HepG2 (cell line): ENCODE data around the gene AUH. TPM values are rescaled to one million over a fixed set of nuclear protein-coding genes. Genes with fewer than 3 reads are reported as not detected.

ENCODE experiments used
- HDAC2 ChIP-seq: sonication (generic); formaldehyde crosslinking; IDR thresholded peaks from 2 replicates; pipeline ENCODE4 v1.4.0; 2020; ENCODE audit warnings: missing genetic modification reagents
- HNF4A ChIP-seq: sonication (generic); formaldehyde crosslinking; IDR thresholded peaks from 2 replicates; pipeline ENCODE4 v1.4.0; 2020; ENCODE audit warnings: missing genetic modification reagents
- NFIC ChIP-seq: IDR thresholded peaks from 2 replicates; pipeline ENCODE4 v1.6.1; 2012; ENCODE audit warnings: mild to moderate bottlenecking, low read length, inconsistent platforms
- POLR2AphosphoS5 ChIP-seq: IDR thresholded peaks from 2 replicates; pipeline ENCODE4 v1.6.1; 2012; ENCODE audit warnings: low read depth, low read length
- RORA ChIP-seq: sonication (generic); formaldehyde crosslinking; IDR thresholded peaks from 2 replicates; pipeline ENCODE4 v1.5.0; 2020; ENCODE audit warnings: mild to moderate bottlenecking, missing genetic modification reagents, moderate library complexity
- SOX6 ChIP-seq, 2 experiments: fragments of 450-650 bp in 1 of 2; sonication (generic) in 1 of 2; formaldehyde crosslinking in 1 of 2; IDR thresholded peaks; 2 replicates each; pipeline versions ENCODE4 v1.4.0 to v1.6.1; 2017 to 2020; ENCODE audit warnings: antibody characterized with exemption in 1 of 2, mild to moderate bottlenecking in 1 of 2, missing genetic modification reagents in 1 of 2
- TCF12 ChIP-seq, 2 experiments: fragments of 450-650 bp in 1 of 2; sonication (generic) in 1 of 2; formaldehyde crosslinking in 1 of 2; IDR thresholded peaks; 2 replicates each; pipeline versions ENCODE4 v1.6.1 to v1.8.0; 2017 to 2022; ENCODE audit warnings: antibody characterized with exemption in 1 of 2, mild to moderate bottlenecking in 1 of 2, missing genetic modification reagents in 1 of 2, moderate library complexity in 1 of 2
- ZHX2 ChIP-seq, 2 experiments: sonication (generic) in 1 of 2; formaldehyde crosslinking in 1 of 2; IDR thresholded peaks; 2 replicates each; pipeline versions ENCODE4 v1.6.1 to v1.9.0; 2014 to 2022; ENCODE audit warnings: antibody characterized with exemption in 1 of 2, borderline replicate concordance in 1 of 2, inconsistent platforms in 1 of 2, low read depth in 1 of 2, missing genetic modification reagents in 1 of 2
- ZNF274 ChIP-seq: sonication (generic); formaldehyde crosslinking; IDR thresholded peaks from 2 replicates; pipeline ENCODE4 v1.5.1; 2020; ENCODE audit warnings: mild to moderate bottlenecking, missing genetic modification reagents
- ZNF281 ChIP-seq: sonication (generic); formaldehyde crosslinking; IDR thresholded peaks from 2 replicates; pipeline ENCODE4 v1.4.0; 2020; ENCODE audit warnings: missing genetic modification reagents, borderline replicate concordance
- ZNF382 ChIP-seq: sonication (generic); formaldehyde crosslinking; IDR thresholded peaks from 2 replicates; pipeline ENCODE4 v1.5.0; 2020; ENCODE audit warnings: missing genetic modification reagents, mild to moderate bottlenecking, borderline replicate concordance
- ZNF530 ChIP-seq: sonication (generic); formaldehyde crosslinking; IDR thresholded peaks from 2 replicates; pipeline ENCODE4 v1.5.0; 2020; ENCODE audit warnings: low read depth, mild to moderate bottlenecking, missing genetic modification reagents
- ZNF678 ChIP-seq: sonication (generic); formaldehyde crosslinking; IDR thresholded peaks from 2 replicates; pipeline ENCODE4 v1.4.0; 2020; ENCODE audit warnings: mild to moderate bottlenecking, missing genetic modification reagents
- polyA plus RNA-seq, 8 experiments: library from polyadenylated mRNA; depleted of rRNA in 3 of 8; stranded (reverse) in 7 of 8; unstranded in 1 of 8; fragments of >200 nt; fragmentation: Illumina TruSeq in 4 of 8; extraction: Trizol in 4 of 8; gene quantifications; 2 replicates each; pipeline versions ENCODE4 v1.2.1 to v1.2.3, GENCODE V29; 2011 to 2016; ENCODE audit warnings: low read depth in 4 of 8, missing spikeins in 1 of 8, mixed read lengths in 1 of 8; ENCODE audit not compliant: insufficient read depth in 1 of 8
- total RNA-seq, 5 experiments: library from RNA; depleted of rRNA; stranded (reverse); fragments of >200 nt; fragmentation: Illumina TruSeq; extraction: Trizol; gene quantifications; 2 replicates each; pipeline ENCODE4 v1.2.3, GENCODE V29; 2016; ENCODE audit warnings: low read depth in 1 of 5
- TF ChIP-seq, protein P1 (sequence below): sonication (generic); formaldehyde crosslinking; IDR thresholded peaks from 2 replicates; pipeline ENCODE4 v1.4.0; 2020; ENCODE audit warnings: mild to moderate bottlenecking, missing genetic modification reagents

The AUH gene
- total and polyA plus RNA-seq, 2 of the 13 experiments (the other 11 are each of a cell fraction or from before 2014, with no cell fraction given): 25.8 to 31.9 TPM

DNA sequence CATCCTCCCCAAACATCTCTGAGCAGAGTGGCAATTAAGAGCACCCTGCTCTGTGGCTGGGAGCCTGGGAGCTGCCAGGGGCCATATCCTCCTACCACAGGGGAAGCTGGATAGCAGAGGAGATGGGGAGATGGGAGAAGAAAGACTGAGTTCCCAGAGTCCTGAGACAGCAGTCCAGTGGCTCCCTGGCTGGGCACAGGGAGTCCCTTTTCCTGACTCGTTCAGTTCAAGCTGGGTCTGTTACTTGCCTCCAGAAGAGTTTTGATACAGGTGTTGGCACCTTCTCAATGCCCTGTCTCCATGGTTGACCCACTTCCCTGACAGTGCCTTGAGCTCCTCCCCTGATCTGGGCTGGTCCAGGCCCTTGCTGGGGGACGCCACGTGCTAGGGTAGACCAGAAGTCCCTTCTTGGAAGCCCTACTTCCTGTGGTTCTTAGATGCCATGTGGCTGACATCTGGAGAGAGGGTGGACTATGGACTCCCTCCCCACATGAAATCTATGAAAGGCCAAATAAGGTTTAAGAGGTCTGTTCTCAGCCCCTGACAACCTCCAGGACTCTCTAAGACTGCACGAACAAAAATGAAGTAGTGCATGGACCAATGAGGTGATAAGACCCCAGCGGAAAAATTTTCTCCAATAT lies 166.2 kb downstream of the AUH start (continued):
- TF ChIP-seq ZNF281: peak; percentile 53; the same call in 1 of the 2 replicates
- 0 out of 2 replicates have a peak, but pooled peaks have one; percentile 43 for TF ChIP-seq ZNF530
- 0 out of 2 replicates have a peak, but pooled peaks have one; percentile 27 for TF ChIP-seq ZNF678 (CRISPR knock-in tag)
- TF ChIP-seq RORA (CRISPR knock-in tag): no peak
- no peak for TF ChIP-seq NFIC
- TF ChIP-seq HNF4A (CRISPR knock-in tag): peak; percentile 83
- TF ChIP-seq ZHX2 (IDR thresholded peaks at IDR 0.05; ENCODE audit: low read depth): peak; percentile 17; the same call in 1 of the 2 replicates
- TF ChIP-seq ZHX2 (CRISPR knock-in tag; IDR thresholded peaks at IDR 0.05; ENCODE audit: borderline replicate concordance): no peak
- TF ChIP-seq ZNF274: 0 out of 2 replicates have a peak, but pooled peaks have one; percentile 40
- no peak for TF ChIP-seq TCF12 (IDR thresholded peaks at IDR 0.05)
- no peak for TF ChIP-seq TCF12 (CRISPR knock-in tag; IDR thresholded peaks at IDR 0.05)
- TF ChIP-seq SOX6 (IDR thresholded peaks at IDR 0.05): no peak
- peak; percentile 56 for TF ChIP-seq SOX6 (CRISPR knock-in tag; IDR thresholded peaks at IDR 0.05)
- TF ChIP-seq ZNF382: no peak
- TF ChIP-seq HDAC2 (CRISPR knock-in tag): peak; percentile 26
- TF ChIP-seq, protein P1, sequence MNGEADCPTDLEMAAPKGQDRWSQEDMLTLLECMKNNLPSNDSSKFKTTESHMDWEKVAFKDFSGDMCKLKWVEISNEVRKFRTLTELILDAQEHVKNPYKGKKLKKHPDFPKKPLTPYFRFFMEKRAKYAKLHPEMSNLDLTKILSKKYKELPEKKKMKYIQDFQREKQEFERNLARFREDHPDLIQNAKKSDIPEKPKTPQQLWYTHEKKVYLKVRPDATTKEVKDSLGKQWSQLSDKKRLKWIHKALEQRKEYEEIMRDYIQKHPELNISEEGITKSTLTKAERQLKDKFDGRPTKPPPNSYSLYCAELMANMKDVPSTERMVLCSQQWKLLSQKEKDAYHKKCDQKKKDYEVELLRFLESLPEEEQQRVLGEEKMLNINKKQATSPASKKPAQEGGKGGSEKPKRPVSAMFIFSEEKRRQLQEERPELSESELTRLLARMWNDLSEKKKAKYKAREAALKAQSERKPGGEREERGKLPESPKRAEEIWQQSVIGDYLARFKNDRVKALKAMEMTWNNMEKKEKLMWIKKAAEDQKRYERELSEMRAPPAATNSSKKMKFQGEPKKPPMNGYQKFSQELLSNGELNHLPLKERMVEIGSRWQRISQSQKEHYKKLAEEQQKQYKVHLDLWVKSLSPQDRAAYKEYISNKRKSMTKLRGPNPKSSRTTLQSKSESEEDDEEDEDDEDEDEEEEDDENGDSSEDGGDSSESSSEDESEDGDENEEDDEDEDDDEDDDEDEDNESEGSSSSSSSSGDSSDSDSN: peak; percentile 64; the same call in 1 of the 2 replicates
- TF ChIP-seq POLR2AphosphoS5: peak; percentile 40; the same call in 1 of the 2 replicates
